Measurements from ENCODE around the gene C3orf22. TPM values are rescaled to one million over a fixed set of nuclear protein-coding genes. Genes with fewer than 3 reads are reported as not detected.

The C3orf22 gene
- total RNA-seq, 1 experiment from 2014 or later: not detected

DNA sequence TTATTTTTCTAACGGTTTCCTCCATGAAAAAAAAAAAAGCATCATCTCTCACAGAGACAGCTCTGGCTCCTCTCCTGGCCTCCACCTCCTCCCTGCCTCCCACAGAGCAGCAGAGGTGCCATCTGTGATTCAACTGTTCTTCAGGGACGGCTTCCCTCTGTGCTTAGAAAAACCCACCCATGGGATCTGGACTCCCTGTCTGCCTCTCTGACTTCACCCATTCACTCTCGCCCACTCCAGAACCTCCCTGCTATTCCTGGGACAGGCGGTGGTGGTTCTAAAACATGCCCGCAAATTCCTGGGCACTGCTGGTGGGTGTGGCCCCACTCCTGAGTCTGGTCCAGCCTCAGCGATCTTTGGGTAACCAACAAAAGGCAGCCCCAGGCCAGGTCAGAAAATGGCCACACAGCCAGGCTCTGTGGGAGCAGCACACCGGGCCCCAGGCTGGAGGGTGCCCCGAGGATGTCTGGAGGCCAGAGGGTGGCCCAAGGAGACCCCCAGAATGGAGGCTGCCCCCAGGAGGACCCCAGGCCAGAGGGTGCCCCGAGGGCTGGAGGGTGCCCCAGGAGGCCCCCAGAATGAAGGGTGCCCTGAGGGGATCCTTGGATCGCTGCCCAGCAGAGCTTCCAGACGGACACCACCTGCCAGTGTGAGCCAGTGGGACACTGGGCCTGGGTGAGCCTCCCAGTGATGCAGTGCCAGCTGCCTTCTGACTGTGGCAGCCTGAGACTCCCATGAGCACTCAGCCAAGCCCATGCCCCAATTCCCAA, 37.4 kb downstream of the C3orf22 start:
- ChIA-PET POLR2A (ENCODE audit: unreplicated experiment) (no interaction called here), CTCF (interaction anchor here (0.7 kb wide), 1 partner anchor 809 kb away, joined by 5 read pairs; no protein-coding TSS in a partner anchor)

DNA sequence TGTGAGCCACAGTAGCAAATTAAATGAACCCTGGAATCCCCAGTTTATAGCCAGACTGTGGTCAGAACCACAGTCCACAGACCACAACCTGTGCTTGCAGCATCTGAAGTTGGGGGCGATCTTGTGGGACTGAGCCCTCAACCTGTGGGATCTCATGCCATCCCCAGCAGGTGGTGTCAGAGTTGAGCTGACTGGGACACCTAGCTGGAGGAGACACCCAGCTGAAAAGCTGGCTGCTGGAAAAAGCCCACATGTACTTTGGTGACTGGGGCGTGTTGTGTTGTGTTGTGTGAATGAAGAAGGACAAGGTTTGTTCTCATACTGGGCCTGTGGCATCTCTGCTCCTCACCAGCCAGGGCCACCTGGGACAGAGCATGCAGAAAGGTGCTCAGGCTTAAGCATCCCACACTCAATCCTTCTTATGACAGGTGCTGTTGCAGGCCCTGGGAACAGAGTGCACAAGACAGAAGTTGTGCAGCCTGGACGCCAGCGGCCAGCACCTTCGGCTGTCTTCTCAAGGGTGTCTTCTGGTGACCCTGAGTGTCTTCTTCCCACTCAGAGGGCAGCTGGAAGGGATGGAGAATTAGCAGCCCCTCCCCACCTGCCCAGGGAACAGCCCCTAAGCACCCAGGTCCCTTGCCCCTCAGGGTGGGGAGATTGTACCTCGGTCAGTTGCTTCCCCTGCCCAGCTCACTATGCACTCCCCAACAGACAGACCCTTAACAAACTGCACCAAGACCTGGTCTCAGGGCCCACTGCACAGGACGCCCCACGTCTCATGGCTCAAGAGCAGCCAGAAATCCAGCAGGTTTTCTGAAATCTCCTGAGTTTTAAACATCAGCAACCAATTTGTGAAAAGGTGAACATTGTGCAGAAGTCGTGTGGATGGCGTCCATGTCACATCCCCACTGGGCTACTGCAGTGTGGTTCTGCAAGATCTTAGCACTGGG, 39.0 kb downstream of the C3orf22 start:
- Histone ChIP-seq H3K79me2 (ENCODE audit: low read depth) (no peaks in the 10 kb centered on the region), H3K4me2 (no peak overlapping the region), H2AFZ (no peak overlapping the region), H3K27ac (no peak overlapping the region), H3K36me3 (ENCODE audit: low read depth) (no peaks in the 10 kb centered on the region), H4K20me1 (ENCODE audit: insufficient read depth) (no peaks in the 10 kb centered on the region; the same call in 1 of the 2 replicates), H3K4me1 (replicated peaks; ENCODE audit: insufficient read depth) (no peaks in the 10 kb centered on the region), H3K4me3 (no peak overlapping the region), H3K27me3 (ENCODE audit: insufficient read depth, low read depth) (peaks cover 24% of the 10 kb centered on the region; the same call in 1 of the 2 replicates), H3F3A (ENCODE audit: insufficient read depth, low read depth) (no peaks in the 10 kb centered on the region), H3K9me3 (ENCODE audit: insufficient read depth, low read depth) (no peaks in the 10 kb centered on the region), H3K9me2 (ENCODE audit: insufficient read depth) (no peaks in the 10 kb centered on the region)
- CTCF ChIA-PET: no interaction called here
- intact Hi-C loops (cut with micrococcal nuclease; ENCODE audit: unreplicated experiment): loop anchor here (5.0 kb wide), 5 partner anchors 42 to 953 kb away; partner anchors contain the start of gene ZXDC
- no TSS peak for BruUV-seq (replicated peaks)
- DNase-seq: no peak
- no peak; the same call in 1 of the 2 replicates for TF ChIP-seq CTCF (conservative IDR thresholded peaks at IDR 0.05)
- TF ChIP-seq EZH2 (IDR thresholded peaks at IDR 0.05; ENCODE audit: low read depth): no peak
- POLR2A ChIA-PET (ENCODE audit: unreplicated experiment): interaction anchor here (0.6 kb wide), 1 partner anchor 105 kb away, joined by 9 read pairs; no protein-coding TSS in a partner anchor

More for the DNA sequence above, 37.4 kb downstream of the C3orf22 start:
- Histone ChIP-seq H3K36me3 (ENCODE audit: low read depth) (no peaks in the 10 kb centered on the region), H3K4me3 (no peak overlapping the region), H3K4me2 (no peak overlapping the region), H3K27me3 (ENCODE audit: insufficient read depth, low read depth) (peaks cover 28% of the 10 kb centered on the region; the same call in 1 of the 2 replicates), H3K9me3 (ENCODE audit: insufficient read depth, low read depth) (no peaks in the 10 kb centered on the region), H3K4me1 (replicated peaks; ENCODE audit: insufficient read depth) (no peaks in the 10 kb centered on the region), H3K27ac (no peak overlapping the region), H3K9me2 (ENCODE audit: insufficient read depth) (no peaks in the 10 kb centered on the region), H3K79me2 (ENCODE audit: low read depth) (no peaks in the 10 kb centered on the region), H4K20me1 (ENCODE audit: insufficient read depth) (no peaks in the 10 kb centered on the region; the same call in 1 of the 2 replicates), H2AFZ (no peak overlapping the region), H3F3A (ENCODE audit: insufficient read depth, low read depth) (no peaks in the 10 kb centered on the region)
- TF ChIP-seq EZH2 (IDR thresholded peaks at IDR 0.05; ENCODE audit: low read depth) (no peak), CTCF (conservative IDR thresholded peaks at IDR 0.05) (no peak)
- intact Hi-C loops (cut with micrococcal nuclease; ENCODE audit: unreplicated experiment): loop anchor here (5.0 kb wide), 5 partner anchors 44 to 951 kb away; partner anchors contain the start of gene ZXDC
- no peak for DNase-seq
- no TSS peak for BruUV-seq (replicated peaks)

GRCh38 chr3:126518779-126519177, 40.0 kb downstream of the C3orf22 start:
- no peaks in the 10 kb centered on the region; the same call in 1 of the 2 replicates for H4K20me1 ChIP-seq (ENCODE audit: insufficient read depth)
- H3K79me2 ChIP-seq (ENCODE audit: low read depth): no peaks in the 10 kb centered on the region
- H3K9me2 ChIP-seq (ENCODE audit: insufficient read depth): no peaks in the 10 kb centered on the region
- POLR2A ChIA-PET (ENCODE audit: unreplicated experiment): interaction anchor here (0.5 kb wide), 1 partner anchor 104 kb away, joined by 3 read pairs; no protein-coding TSS in a partner anchor
- H3K27ac ChIP-seq: no peak overlapping the region
- H3K4me1 ChIP-seq (replicated peaks; ENCODE audit: insufficient read depth): no peaks in the 10 kb centered on the region
- H3F3A ChIP-seq (ENCODE audit: insufficient read depth, low read depth): no peaks in the 10 kb centered on the region
- no TSS peak for BruUV-seq (replicated peaks)
- TF ChIP-seq EZH2 (IDR thresholded peaks at IDR 0.05; ENCODE audit: low read depth) (no peak), CTCF (conservative IDR thresholded peaks at IDR 0.05) (no peak)
- intact Hi-C loops (cut with micrococcal nuclease; ENCODE audit: unreplicated experiment): no loop called here
- no peak overlapping the region for H3K4me3 ChIP-seq
- no peak for DNase-seq
- H2AFZ ChIP-seq: no peak overlapping the region
- H3K4me2 ChIP-seq: no peak overlapping the region
- no peaks in the 10 kb centered on the region for H3K9me3 ChIP-seq (ENCODE audit: insufficient read depth, low read depth)
- CTCF ChIA-PET: no interaction called here
- no peaks in the 10 kb centered on the region for H3K36me3 ChIP-seq (ENCODE audit: low read depth)
- peaks cover 17% of the 10 kb centered on the region; the same call in 1 of the 2 replicates for H3K27me3 ChIP-seq (ENCODE audit: insufficient read depth, low read depth)
